Measurements from ENCODE around the gene RRP1B.

GRCh38 chr21:43696214-43696613 lies 36.9 kb downstream of the RRP1B start:
- TF ChIP-seq EZH2 (IDR thresholded peaks at IDR 0.05; ENCODE audit: borderline replicate concordance, insufficient read depth, low read depth, low read length, poor library complexity, severe bottlenecking), result no peak
- TF ChIP-seq, protein P1, sequence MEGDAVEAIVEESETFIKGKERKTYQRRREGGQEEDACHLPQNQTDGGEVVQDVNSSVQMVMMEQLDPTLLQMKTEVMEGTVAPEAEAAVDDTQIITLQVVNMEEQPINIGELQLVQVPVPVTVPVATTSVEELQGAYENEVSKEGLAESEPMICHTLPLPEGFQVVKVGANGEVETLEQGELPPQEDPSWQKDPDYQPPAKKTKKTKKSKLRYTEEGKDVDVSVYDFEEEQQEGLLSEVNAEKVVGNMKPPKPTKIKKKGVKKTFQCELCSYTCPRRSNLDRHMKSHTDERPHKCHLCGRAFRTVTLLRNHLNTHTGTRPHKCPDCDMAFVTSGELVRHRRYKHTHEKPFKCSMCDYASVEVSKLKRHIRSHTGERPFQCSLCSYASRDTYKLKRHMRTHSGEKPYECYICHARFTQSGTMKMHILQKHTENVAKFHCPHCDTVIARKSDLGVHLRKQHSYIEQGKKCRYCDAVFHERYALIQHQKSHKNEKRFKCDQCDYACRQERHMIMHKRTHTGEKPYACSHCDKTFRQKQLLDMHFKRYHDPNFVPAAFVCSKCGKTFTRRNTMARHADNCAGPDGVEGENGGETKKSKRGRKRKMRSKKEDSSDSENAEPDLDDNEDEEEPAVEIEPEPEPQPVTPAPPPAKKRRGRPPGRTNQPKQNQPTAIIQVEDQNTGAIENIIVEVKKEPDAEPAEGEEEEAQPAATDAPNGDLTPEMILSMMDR (IDR thresholded peaks at IDR 0.05), result no peak

Measured in B cell (primary cell).